Measurements from ENCODE around the gene PLPP4.

DNA sequence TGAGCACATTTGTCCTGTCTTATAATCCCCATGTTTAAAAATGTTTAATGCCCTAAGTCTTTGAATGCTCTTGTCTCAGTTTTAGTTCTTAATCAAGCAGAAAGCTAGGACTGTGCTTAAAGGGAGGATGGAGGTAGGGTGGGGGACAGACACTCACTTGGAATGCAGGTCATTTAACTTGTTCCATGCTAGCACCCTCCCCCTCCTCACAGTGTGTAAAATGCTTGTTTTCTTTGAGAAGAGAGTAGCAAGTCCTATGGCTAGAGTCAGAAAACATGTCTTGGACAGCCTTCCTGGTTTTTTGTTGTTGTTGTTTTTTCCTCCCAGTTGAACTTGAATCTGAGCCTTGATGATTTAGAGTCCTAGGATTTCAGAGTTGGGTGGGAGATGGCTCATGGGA, 114.2 kb downstream of the PLPP4 start:
- TF ChIP-seq POLR2AphosphoS5 (IDR thresholded peaks at IDR 0.05; ENCODE audit: low read depth, low read length) (no peak), TAF1 (IDR thresholded peaks at IDR 0.05; ENCODE audit: borderline replicate concordance, insufficient read depth, low read length) (no peak), SIN3A (IDR thresholded peaks at IDR 0.05; ENCODE audit: borderline replicate concordance, insufficient read depth, low read length) (no peak), FOXP2 (optimal IDR thresholded peaks at IDR 0.05; ENCODE audit: borderline replicate concordance, extremely low read depth, extremely low read length, insufficient read depth) (no peak)
- TF ChIP-seq, protein P1, sequence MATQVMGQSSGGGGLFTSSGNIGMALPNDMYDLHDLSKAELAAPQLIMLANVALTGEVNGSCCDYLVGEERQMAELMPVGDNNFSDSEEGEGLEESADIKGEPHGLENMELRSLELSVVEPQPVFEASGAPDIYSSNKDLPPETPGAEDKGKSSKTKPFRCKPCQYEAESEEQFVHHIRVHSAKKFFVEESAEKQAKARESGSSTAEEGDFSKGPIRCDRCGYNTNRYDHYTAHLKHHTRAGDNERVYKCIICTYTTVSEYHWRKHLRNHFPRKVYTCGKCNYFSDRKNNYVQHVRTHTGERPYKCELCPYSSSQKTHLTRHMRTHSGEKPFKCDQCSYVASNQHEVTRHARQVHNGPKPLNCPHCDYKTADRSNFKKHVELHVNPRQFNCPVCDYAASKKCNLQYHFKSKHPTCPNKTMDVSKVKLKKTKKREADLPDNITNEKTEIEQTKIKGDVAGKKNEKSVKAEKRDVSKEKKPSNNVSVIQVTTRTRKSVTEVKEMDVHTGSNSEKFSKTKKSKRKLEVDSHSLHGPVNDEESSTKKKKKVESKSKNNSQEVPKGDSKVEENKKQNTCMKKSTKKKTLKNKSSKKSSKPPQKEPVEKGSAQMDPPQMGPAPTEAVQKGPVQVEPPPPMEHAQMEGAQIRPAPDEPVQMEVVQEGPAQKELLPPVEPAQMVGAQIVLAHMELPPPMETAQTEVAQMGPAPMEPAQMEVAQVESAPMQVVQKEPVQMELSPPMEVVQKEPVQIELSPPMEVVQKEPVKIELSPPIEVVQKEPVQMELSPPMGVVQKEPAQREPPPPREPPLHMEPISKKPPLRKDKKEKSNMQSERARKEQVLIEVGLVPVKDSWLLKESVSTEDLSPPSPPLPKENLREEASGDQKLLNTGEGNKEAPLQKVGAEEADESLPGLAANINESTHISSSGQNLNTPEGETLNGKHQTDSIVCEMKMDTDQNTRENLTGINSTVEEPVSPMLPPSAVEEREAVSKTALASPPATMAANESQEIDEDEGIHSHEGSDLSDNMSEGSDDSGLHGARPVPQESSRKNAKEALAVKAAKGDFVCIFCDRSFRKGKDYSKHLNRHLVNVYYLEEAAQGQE (IDR thresholded peaks at IDR 0.05; ENCODE audit: insufficient read depth in 1 of 2, low read depth in 2 of 2, low read length in 2 of 2) = no peak

All from PFSK-1 (cell line).